NCI-H510A treated with DMSO at 0.1 percent for 48 hours (cell line): ENCODE measurements around the gene SIGLEC15.
"Not testable (repeated sequence)": the region's sequence is repeated elsewhere in the genome, so short reads cannot be mapped to it uniquely, and the experiment has no call there.

Experiments
- DNase-seq: peaks from one replicate; lab custom pipeline; 2025; lab: John Stamatoyannopoulos, UW

The SIGLEC15 gene

DNA sequence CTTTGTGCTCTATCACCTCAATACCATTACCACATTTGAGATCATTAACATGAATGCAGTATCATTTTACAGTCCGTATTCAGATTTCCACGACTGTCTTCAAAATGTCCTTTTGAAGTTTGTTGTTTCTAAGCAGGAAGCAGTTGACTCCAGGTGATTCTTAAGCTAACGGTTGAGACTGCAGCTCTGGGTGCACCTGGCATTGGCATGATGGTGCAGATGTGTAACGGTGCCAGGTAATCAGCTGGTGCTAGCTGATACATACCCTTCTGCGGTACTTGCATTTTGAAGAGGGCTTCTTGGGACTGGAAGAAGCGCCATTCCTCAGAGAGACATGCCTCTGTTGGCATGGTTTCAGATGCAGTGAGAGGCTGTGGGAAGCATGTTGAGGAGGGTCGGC, 19.5 kb downstream of the SIGLEC15 start:
- DNase-seq, result no peak

DNA sequence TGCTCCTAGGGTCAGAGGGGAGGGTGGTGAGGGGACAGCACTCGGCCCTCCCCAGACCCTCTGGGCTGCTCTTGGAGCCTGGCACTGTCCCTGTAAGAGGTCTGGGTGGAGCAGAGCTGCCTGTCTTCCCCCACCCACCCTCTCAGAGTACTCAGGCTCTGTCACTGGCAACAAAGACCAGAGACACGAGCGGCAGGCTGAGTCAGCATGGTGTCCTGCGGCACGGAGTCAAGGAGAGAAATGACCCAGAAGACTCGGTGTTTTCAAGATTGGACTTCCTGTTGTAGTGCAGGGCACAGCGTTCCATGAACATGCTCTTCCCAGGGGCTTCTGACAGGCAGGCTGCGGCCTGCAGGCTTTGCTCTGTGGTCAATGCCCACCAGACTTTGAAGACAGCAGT, 19.9 kb downstream of the SIGLEC15 start:
- no peak for DNase-seq

DNA sequence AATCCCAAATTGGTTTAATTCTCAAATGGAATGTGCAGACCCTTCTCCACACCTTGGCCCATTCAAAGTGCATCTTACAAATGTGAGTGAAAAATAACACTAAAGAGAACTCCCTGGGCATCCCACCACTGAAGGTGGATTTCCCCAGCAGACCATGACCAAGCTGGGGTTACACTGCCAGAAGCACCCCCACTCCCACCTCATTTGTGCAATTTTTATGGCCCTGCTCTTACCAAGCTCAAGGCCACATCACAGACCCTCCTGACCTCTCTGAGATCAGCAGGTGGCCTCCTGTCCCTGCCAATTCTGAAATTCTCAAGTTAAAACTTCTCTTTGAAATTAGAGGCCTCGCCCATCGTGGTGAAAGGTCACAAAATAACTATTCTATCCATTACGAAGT, 21.6 kb downstream of the SIGLEC15 start:
- DNase-seq, result no peak

DNA sequence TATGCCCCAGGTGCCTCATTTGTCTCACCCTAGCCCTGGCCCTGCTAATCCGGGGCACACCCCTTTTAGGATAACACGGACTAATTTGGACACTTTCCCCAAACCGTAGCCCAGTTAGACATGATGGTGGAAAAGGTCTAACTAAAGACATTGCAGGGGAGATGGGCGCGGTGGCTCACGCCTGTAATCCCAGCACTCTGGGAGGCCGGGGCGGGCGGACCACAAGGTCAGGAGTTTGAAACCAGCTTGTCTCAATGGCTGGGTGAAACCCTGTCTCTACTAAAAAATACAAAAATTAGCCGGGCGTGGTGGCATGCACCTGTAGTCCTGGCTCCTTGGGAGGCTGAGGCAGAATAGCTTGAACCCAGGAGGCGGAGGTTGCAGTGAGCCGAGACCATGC, 23.2 kb downstream of the SIGLEC15 start:
- not testable (repeated sequence) for DNase-seq

DNA sequence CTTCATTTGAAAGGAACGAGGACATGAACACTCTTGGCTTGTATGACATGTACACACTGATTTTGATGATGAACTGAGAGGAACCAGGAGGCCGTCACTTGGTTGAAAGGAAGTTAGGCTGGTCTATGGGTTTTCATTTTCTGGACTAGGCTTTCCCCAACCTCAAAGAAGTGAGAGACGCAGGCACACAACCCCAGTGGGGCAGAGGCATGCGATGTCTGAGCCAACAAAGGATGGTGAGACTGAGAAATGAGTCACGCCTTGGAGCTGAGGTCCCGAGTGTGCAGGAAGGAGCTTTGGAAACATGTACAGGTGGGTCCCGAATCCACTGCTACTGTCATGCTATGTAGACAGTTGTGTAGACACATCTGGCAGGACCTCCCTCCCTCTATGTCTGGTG, 24.1 kb downstream of the SIGLEC15 start:
- no peak for DNase-seq

DNA sequence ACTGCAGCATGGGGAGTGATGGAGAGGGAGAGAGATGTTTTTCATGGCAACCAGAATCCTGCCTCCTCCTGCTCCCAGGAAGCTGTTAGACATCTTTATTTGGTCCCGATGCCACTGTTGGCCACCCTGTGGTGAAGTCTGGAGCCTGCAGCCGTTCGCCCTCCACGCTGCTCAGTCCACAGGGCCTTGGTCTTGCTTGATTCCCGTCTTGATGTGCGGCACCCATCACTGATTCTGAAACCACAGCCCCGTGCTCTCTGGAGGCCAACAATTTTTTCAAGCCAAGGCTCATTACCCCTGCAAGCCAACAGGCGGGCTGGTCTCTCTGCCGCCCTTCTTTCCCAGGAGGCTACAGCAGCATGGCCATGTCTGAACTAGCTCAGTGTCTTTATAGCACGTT, 24.5 kb downstream of the SIGLEC15 start:
- DNase-seq, result no peak

DNA sequence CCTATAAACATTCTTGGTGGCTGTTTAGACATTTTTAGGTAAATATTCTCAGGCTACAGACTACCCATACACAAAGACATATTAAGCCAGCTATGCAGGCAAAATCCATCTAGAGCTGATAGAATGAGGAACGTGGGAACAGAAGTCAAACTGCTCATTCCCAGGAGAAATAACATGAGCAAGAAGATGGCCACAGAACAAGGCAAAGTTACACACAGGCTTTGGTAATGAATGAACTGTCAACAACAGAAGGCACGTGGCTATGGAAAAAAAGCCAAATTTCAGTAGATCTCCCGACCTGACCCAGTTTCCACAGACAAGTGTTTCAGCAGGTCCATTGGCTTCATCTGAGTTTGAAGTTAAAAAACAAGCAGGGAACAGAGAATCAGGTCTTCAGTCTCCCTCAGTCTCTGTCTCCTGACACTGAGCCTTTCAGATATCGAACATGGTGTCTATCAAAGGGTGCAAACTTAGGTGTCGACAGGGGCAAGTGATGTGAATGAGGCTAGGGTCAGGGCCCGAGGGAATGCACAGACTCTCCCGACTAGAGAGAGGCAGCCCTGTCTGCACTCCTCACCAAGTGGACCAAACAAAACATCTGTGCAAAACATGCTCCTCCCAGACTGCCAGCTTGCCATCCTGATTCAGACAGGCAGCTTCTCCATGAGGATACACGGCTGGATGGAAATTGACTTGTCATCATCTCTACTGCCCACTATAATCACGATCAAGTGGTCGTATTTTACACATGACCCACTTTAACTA, 25.9 kb downstream of the SIGLEC15 start:
- DNase-seq, result no peak

DNA sequence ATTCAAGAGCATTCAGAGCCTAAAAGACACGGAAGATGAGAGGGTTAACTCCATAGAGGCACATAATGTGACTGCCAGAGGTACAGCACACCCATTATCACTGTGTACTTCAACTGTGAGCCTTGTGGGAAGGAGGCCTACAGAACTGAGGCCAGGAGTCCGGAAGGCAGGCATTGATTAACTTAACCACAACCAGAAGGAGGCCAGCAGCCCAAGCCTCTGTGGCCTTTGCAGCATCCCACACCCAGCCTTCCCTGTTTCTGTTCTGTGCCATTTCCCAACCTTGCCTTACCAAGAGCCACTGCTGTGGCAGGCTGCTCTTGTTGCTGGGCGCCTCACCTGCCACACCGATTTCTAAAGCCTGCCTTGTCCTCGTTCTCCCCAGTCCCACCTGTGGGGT, 27.2 kb downstream of the SIGLEC15 start:
- no peak for DNase-seq

DNA sequence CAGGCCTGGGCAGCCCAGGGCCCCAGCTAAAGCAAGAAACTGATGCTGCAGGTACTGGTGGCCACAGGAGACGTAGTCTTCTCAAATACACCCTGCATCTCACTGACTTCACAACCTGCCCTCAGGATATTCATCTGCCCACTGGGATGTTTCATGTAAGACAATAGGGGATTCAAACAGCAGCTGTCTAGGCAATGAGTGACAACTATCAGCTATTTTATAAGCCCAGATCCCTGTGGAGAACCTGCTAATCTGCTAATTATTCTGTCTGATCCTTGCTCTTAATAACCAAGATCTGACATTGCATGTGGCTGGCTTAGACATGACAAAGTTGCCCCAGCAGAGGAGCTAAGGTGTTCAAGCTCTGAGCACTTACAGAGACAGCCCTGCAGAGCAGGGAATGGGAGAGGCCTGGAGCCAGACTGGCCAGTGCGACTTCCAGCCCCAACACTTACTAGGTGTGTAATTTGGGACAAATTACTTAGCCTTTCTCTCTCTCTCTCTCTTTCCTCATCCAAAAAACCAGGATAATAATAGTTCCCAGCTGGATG, 28.6 kb downstream of the SIGLEC15 start:
- no peak for DNase-seq

DNA sequence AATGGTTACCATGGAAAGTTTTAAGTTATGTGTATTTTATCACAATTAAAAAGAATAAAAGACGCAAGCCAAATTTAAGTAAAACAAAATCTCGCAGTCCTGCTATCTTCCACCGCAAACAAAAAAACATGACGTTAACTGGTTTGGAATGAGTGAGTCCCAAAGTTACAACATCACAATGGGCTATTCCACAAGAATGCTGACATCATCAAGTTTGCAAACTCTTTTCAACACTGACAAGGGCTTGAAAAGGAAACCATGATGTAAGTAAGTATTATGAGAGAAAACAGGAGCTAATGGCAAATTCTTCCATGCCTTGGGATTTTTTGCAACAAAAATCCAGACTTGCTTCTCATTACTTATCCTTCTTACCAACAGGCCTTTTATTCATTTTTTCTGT, 31.1 kb downstream of the SIGLEC15 start:
- DNase-seq, result no peak

DNA sequence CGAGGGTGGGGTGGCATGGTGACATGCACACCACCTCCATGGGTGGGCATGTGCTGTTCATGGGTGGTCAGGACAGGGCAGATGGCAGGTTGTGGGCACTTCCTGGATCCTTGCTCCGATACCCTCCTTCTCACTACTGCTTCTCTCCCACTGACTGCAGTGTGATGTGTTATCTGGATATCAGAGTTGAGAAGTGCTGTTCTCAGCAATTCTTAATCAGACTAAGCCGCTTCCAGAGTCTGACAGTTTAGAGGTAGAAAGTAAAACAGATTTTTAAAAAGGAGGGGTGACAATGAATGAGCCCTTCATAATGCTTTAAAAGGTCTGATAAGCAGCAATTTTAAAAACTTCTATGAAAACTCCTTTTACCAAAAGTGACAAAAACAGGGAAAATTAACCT, 33.9 kb downstream of the SIGLEC15 start:
- no peak for DNase-seq

DNA sequence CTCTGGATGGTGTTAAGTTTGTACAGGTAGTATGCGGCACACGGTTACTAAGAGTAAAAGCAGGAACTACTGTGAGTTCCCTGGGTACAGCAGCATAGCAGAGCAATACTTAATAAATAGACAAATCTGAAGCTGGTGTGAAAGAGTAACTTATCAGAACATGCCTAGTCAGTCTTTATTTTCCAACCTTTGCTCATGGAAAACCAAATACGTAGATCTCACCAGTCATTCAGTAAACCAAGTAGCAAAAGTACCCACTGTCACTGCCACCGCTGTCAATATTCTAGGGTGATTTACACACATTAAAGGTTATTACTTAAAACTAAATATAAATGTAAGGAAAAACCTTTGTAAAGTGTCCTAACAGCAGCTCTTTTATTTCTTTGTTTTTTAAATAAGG, 35.0 kb downstream of the SIGLEC15 start:
- DNase-seq, result no peak

DNA sequence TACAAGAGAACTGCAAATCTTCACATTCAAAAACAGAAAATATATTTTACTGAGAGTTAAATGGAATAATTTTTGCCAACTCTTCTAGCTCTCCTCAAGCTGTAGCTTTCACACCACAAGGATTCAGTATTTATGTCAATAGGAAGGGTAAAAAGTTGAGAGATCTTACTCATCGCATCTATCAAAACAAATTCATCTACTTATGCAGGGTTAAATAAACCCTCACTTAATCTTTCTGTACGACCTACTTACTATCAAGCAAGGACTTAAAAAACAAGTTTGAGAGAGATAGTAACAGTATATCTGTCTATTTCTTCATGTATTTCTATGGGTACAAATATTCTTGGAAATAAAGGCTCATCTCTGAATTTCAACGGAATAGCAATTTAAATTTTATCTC, 35.5 kb downstream of the SIGLEC15 start:
- DNase-seq, result no peak

DNA sequence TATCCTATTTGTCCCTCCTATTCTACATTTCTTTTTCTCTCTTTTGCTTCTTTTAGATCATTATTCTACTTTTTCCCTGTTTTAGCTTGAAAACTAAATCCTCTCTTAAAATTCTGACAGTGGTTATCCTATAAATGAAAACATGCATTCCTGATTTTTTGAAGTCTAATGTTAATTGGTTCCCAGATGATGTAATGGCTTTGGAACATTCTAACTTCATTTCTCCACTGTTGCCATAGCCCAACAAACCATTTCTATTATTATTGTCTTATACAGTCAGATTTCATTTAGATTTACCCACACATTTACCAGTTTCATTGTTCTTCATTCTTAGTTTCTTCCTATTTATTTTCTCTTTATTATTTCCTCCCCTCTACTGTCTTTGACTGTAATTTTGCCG, 36.5 kb downstream of the SIGLEC15 start:
- DNase-seq, result no peak

DNA sequence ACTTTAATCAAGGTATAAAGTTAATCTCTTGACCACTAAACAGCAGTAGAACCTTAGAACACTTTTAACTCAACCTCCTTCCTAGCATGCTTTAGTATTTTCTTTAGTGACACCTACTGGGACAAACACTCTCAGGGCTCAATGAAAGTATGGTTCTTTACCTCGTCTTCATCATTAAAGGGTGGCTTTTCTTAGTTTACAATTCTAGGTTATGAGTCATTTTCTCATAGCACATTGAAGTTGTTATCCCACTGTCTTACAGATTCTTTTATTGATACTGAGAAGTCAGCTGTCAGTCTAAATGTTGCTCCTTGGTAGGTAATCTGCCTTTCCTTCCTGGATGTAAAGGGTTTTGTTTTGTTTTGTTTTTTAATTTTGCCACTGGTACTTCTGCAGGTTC, 38.0 kb downstream of the SIGLEC15 start:
- no peak for DNase-seq

DNA sequence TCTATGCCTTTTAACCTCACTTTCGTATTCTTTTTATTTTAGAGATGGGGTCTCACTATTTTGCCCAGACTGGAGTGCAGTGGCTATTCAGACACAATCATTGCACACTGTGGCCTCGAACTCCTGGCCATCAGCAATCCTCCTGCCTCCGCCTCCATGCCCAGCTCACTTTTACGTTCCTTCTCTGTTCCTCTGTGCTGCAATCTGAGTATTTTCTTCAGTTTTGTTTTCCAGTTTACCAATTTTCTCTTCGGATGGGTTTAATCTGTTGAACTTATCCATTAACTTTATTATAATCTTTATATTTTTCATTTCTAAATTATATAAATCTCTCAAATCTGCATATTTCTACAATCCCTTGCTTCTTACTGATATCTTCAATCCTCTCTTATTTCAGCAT, 38.6 kb downstream of the SIGLEC15 start:
- no peak for DNase-seq

DNA sequence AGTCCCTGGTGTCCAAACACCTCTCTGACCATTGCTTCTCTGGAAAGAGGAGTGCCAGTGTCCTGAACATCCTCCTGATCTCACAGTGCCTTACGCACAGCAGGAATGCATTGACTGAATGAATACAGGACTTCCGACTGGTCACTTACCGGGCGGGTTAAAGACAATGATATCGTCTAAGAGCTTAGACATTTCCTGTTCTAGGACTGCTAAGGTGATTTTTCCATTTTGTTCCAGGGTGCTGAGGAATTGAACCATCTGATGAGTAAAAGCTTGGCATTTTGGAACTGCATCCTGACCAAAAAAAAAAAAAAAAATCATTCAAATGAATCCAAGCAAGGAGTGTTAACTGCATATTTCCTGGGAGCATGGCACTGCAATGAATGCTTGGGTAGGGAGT, 40.0 kb downstream of the SIGLEC15 start:
- DNase-seq, result no peak

DNA sequence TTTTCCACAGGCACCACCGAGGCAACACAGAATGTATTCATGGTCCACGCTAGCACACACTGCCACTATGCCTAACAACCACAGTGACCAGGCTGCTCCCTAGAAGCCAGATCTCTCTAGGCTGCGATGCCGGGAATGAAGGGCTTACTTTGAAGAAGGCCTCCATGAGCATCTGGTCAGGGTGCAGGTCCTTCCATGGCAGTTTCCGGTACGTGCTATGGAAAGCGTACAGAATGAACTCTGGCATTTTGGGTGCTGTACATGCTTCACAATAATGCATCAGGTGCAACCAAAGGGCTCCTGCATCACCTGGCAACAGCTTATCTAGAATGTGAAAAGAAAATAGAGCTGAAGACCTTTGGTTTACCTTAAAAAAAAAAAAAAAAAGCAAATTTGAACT, 44.9 kb downstream of the SIGLEC15 start:
- DNase-seq, result no peak

DNA sequence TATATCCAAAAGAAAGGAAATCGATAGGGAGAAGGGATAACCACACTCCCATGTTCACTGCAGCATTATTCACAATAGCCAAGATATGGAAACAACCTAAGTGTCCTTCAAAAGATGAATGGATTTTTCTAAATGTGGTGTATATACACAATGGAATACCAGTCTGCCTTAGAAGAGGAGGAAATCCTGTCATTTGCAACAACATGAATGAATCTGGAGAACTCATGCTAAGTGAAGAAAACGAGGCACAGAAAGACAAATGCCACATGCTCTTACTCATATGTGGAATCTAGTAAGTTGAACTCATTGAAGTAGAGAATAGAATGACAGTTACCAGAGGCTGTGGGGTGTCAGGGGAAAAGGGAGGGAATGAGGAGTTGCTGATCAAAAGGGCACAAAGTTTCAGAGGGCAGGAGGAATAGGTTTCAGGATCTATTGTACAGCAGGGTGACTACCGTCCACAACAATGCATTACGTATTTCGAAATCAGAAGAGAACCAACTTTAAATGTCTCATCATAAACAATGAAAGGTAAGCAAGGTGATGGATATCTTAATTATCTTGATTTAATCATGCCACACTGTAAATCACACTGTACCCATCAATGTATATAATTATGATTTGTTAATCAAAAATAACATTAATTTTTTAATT, 46.1 kb downstream of the SIGLEC15 start:
- DNase-seq, result no peak

DNA sequence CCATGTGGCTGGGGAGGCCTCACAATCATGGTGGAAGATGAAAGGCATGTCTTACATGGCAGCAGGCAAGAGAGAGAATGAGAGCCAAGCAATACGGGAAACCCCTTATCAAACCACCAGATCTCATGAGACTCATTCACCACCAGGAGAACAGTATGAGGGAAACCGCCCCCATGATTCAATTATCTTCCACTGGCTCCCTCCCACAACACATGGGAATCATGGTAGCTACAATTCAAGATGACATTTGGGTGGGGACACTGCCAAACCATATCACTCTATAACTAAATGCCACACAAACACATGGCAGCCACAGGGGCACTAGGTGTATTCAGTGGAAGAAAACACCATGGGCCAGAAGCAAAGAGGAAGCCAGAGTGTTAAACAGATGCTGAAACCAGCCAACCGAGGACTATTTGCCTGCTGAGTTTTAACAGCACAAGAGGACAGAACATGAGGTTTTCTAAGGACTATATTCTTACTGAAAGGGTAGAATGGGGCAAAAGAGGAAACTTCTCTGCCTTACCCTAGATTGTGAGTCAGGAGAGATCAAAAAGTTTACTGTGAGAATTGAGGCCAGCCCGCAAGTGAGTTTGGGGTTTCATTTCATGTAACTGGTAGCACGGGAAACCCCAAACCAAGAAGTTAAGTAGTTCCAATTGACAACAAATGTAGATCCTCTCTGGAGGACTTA, 49.2 kb downstream of the SIGLEC15 start:
- DNase-seq, result no peak

DNA sequence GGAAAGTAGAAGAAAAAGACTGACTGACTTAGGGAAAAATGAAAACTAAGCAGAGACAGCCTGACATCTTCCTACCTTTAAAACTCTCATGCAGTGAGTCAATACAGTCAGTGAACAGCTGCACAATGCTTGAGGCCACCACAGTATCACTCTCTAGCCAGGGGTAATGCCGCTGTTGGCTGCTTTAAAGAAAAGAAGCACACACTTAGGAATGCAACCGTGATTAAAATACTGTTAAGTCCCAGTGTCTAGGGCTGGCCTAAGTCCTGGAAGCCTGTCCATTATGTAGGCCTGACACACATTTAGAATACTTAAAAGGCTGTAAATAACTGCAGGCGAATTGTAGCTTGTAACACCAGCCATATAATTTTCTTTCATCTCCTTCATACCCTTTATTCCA, 50.7 kb downstream of the SIGLEC15 start:
- DNase-seq, result no peak

DNA sequence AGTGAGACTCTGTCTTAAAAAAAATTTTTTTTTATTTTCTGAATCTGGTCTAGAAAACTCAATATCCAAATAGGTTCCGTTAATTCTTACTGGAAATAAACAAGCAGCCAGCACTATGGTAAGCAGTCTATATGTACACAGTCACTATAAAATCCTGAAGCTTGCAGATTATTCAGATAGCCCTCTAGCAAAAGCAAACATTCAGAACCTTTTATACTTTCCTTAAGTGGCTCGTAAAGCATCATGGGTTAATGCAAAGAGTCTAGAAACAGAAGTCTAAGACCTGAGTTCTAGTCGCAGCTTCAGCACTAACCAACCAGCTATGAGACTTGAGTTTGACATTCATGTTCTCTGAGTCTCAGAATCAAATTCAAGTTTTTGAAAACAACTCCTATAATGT, 51.9 kb downstream of the SIGLEC15 start:
- no peak for DNase-seq
